Epithelial cell of esophagus (primary cell): Measurements from ENCODE around the gene RUNX1.

Source experiments
- DNase-seq: peaks from one replicate; pipeline ENCODE4 v3.0.0; 2010; ENCODE audit warnings: low read depth
- H3K4me3 ChIP-seq: 2 replicates; pipeline ENCODE4 v1.5.1; 2011; ENCODE audit warnings: mild to moderate bottlenecking, low read length, control low read depth
- CTCF ChIP-seq: IDR thresholded peaks from 2 replicates; pipeline ENCODE4 v1.5.1; 2011; ENCODE audit warnings: low read depth, mild to moderate bottlenecking, low read length, control low read depth, inconsistent platforms; ENCODE audit not compliant: insufficient read depth; ENCODE audit errors: missing control alignments

RUNX1 gene

DNA sequence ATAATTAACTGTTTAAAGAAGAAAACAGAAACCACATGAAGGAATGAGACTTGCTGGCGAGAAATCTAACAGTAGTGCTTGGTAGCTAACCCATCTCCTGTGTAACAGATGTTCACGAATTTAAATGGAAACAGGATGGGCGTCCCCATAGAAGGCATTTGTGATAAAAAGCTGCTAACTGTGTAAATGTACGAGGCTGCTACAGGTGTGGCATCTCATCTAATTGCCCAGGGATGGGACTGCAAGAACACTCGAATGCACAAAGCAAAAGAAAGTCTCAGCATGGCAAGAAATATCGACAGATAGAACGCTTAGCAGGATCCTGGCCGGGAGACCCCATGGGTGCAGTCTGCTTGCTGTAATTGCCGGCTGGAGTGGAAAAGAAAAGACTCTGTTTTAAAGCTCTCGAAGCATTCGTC lies 112.7 kb downstream of the RUNX1 start:
- no peak overlapping the region for H3K4me3 ChIP-seq
- TF ChIP-seq CTCF = no peak
- DNase-seq = no peak

DNA sequence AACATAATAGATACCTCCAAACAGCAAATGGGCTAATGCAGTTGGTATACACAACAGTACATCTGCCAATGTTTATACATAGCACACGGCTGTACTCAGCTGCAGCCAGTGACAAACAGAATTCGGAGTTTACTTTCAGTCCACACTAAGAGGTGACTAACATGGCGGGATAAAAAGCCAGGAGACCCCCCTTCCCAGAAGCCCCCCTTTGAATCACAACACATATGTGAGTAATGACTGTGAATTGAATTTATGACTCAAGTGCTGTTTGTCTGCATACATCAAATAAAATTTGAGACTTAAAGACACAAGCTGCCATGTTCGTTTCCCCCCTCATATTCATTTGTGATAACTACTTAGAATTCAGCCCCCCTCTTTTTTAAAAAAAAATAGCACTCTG lies 113.2 kb downstream of the RUNX1 start:
- DNase-seq = no peak
- H3K4me3 ChIP-seq = no peak overlapping the region
- TF ChIP-seq CTCF = no peak

- peak; percentile 70 for DNase-seq
- no peak overlapping the region for H3K4me3 ChIP-seq
- TF ChIP-seq CTCF = no peak
Observed at GRCh38 chr21:34935452-34935851, 113.7 kb downstream of the RUNX1 start.

DNA sequence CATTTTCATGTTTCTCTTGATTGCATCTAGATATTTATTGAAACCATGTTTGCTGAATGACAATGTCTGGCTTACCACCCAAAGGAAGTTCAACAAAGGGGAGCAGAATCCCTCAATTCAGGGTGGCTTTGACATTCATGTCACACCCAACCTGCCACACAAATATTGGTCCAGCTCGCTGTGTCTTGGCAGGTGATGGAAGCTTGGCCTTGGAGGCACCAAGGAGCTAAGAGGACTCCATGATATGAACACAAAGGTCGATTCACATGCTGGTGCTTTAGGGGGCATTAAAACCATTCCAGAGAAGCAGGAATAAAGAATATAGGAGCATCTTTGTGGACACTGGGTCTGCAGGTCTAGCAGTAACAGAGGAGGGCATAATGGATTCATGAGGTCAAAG lies 114.8 kb downstream of the RUNX1 start:
- DNase-seq = no peak
- no peak for TF ChIP-seq CTCF
- H3K4me3 ChIP-seq = no peak overlapping the region

GRCh38 chr21:34933609-34934335 lies 115.3 kb downstream of the RUNX1 start:
- DNase-seq = no peak
- no peak overlapping the region for H3K4me3 ChIP-seq
- no peak for TF ChIP-seq CTCF

- no peak overlapping the region for H3K4me3 ChIP-seq
- no peak for DNase-seq
- TF ChIP-seq CTCF = no peak
Observed at GRCh38 chr21:34932233-34932632, 116.9 kb downstream of the RUNX1 start.

- H3K4me3 ChIP-seq = no peak overlapping the region
- no peak for TF ChIP-seq CTCF
- DNase-seq = peak; percentile 52
Observed at GRCh38 chr21:34930971-34931370, 118.1 kb downstream of the RUNX1 start.
